ENCODE measurements around the gene GAS7. TPM values are rescaled to one million over a fixed set of nuclear protein-coding genes. Genes with fewer than 3 reads are reported as not detected.

Gene GAS7
- total and polyA plus RNA-seq, 2 experiments from 2014 or later = 25.8 to 27.3 TPM

GRCh38 chr17:10053782-10054540 lies 144.4 kb downstream of the GAS7 start:
- H3K4me1 ChIP-seq (ENCODE audit: insufficient read depth) = no peaks in the 10 kb centered on the region
- no peaks in the 10 kb centered on the region for H3K9me3 ChIP-seq (ENCODE audit: low read depth)
- H3K27ac ChIP-seq = no peak overlapping the region
- H3K4me3 ChIP-seq = no peak overlapping the region
- no peak overlapping the region for H2AFZ ChIP-seq
- peaks cover 18% of the 10 kb centered on the region for H3K79me2 ChIP-seq
- no peaks in the 10 kb centered on the region for H3K36me3 ChIP-seq (replicated peaks; ENCODE audit: insufficient read depth, low read depth)
- DNase-seq (ENCODE audit: low spot score) = no peak
- no peak overlapping the region for H3K4me2 ChIP-seq
- H4K20me1 ChIP-seq (ENCODE audit: insufficient read depth, poor library complexity, severe bottlenecking) = no peaks in the 10 kb centered on the region
- 91% methylated on average over 12 of the region's 12 CpGs for WGBS (ENCODE audit: low lambda C conversion rate, missing lambda C conversion rate)
- H3K27me3 ChIP-seq = no peaks in the 10 kb centered on the region
- H3K9me2 ChIP-seq (replicated peaks; ENCODE audit: insufficient read depth) = no peaks in the 10 kb centered on the region
- TF ChIP-seq EZH2 (IDR thresholded peaks at IDR 0.05; ENCODE audit: borderline replicate concordance) (no peak), EZH2phosphoT487 (IDR thresholded peaks at IDR 0.05; ENCODE audit: low read depth, severe bottlenecking, unreplicated experiment) (no peak), CTCF (IDR thresholded peaks at IDR 0.05; ENCODE audit: poor library complexity) (no peak)

- Histone ChIP-seq H3K9me2 (replicated peaks; ENCODE audit: insufficient read depth) (no peaks in the 10 kb centered on the region), H2AFZ (no peak overlapping the region), H3K27ac (no peak overlapping the region), H3K9me3 (ENCODE audit: low read depth) (no peaks in the 10 kb centered on the region), H3K4me3 (no peak overlapping the region), H4K20me1 (ENCODE audit: insufficient read depth, poor library complexity, severe bottlenecking) (no peaks in the 10 kb centered on the region), H3K4me2 (no peak overlapping the region), H3K27me3 (no peaks in the 10 kb centered on the region), H3K79me2 (peaks cover 18% of the 10 kb centered on the region), H3K4me1 (ENCODE audit: insufficient read depth) (no peaks in the 10 kb centered on the region), H3K36me3 (replicated peaks; ENCODE audit: insufficient read depth, low read depth) (no peaks in the 10 kb centered on the region)
- no peak for DNase-seq (ENCODE audit: low spot score)
- WGBS (ENCODE audit: low lambda C conversion rate, missing lambda C conversion rate) = 96% methylated on average over 15 of the region's 15 CpGs
- TF ChIP-seq EZH2phosphoT487 (IDR thresholded peaks at IDR 0.05; ENCODE audit: low read depth, severe bottlenecking, unreplicated experiment) = no peak
- TF ChIP-seq CTCF (IDR thresholded peaks at IDR 0.05; ENCODE audit: poor library complexity) = no peak
- no peak for TF ChIP-seq EZH2 (IDR thresholded peaks at IDR 0.05; ENCODE audit: borderline replicate concordance)
These were observed 146.1 kb downstream of the GAS7 start for GRCh38 chr17:10052106-10052813.

GRCh38 chr17:10051112-10051511 lies 147.3 kb downstream of the GAS7 start:
- TF ChIP-seq EZH2phosphoT487 (IDR thresholded peaks at IDR 0.05; ENCODE audit: low read depth, severe bottlenecking, unreplicated experiment) (no peak), EZH2 (IDR thresholded peaks at IDR 0.05; ENCODE audit: borderline replicate concordance) (no peak), CTCF (IDR thresholded peaks at IDR 0.05; ENCODE audit: poor library complexity) (no peak)
- no peaks in the 10 kb centered on the region for H3K9me3 ChIP-seq (ENCODE audit: low read depth)
- no peak overlapping the region for H3K27ac ChIP-seq
- WGBS (ENCODE audit: low lambda C conversion rate, missing lambda C conversion rate) = 91% methylated on average over 8 of the region's 8 CpGs
- H3K4me3 ChIP-seq = no peak overlapping the region
- no peaks in the 10 kb centered on the region for H3K9me2 ChIP-seq (replicated peaks; ENCODE audit: insufficient read depth)
- no peak overlapping the region for H2AFZ ChIP-seq
- no peaks in the 10 kb centered on the region for H3K36me3 ChIP-seq (replicated peaks; ENCODE audit: insufficient read depth, low read depth)
- H4K20me1 ChIP-seq (ENCODE audit: insufficient read depth, poor library complexity, severe bottlenecking) = no peaks in the 10 kb centered on the region
- H3K4me1 ChIP-seq (ENCODE audit: insufficient read depth) = no peaks in the 10 kb centered on the region
- DNase-seq (ENCODE audit: low spot score) = no peak
- peaks cover 18% of the 10 kb centered on the region for H3K79me2 ChIP-seq
- no peaks in the 10 kb centered on the region for H3K27me3 ChIP-seq
- no peak overlapping the region for H3K4me2 ChIP-seq
